Loucy (cell line): ENCODE measurements around the gene ZNF469.

Experiments
- H2AFZ ChIP-seq: fragments of 200-600 bp; sonication (generic); 2 replicates; pipeline ENCODE4 v1.6.0; 2016; ENCODE audit warnings: antibody characterized with exemption, mild to moderate bottlenecking, low read length, moderate library complexity
- H3F3A ChIP-seq: fragments of 200-600 bp; 2 replicates; pipeline ENCODE4 v1.6.0; 2016; ENCODE audit warnings: antibody characterized with exemption, low read depth, mild to moderate bottlenecking
- H3K27me3 ChIP-seq: fragments of 200-600 bp; sonication (generic); 2 replicates; pipeline ENCODE4 v1.6.1; 2014; ENCODE audit warnings: low read length, mild to moderate bottlenecking; ENCODE audit not compliant: insufficient read depth, poor library complexity, severe bottlenecking
- H3K36me3 ChIP-seq: fragments of 200-600 bp; sonication (generic); 2 replicates; pipeline ENCODE4 v1.6.1; 2016; ENCODE audit warnings: low read length; ENCODE audit not compliant: insufficient read depth
- H3K4me1 ChIP-seq: fragments of 200-600 bp; sonication (generic); 2 replicates; pipeline ENCODE4 v1.5.1; 2014; ENCODE audit warnings: low read length, mild to moderate bottlenecking; ENCODE audit not compliant: insufficient read depth, poor library complexity, severe bottlenecking
- H3K4me2 ChIP-seq: fragments of 200-600 bp; sonication (generic); 2 replicates; pipeline ENCODE4 v1.6.0; 2014; ENCODE audit warnings: antibody characterized with exemption, low read length, low read depth, mild to moderate bottlenecking; ENCODE audit not compliant: poor library complexity, severe bottlenecking
- H3K4me3 ChIP-seq: fragments of 200-600 bp; sonication (generic); 2 replicates; pipeline ENCODE4 v1.5.1; 2014; ENCODE audit warnings: low read length, mild to moderate bottlenecking, mixed read lengths; ENCODE audit not compliant: poor library complexity, severe bottlenecking
- H3K79me2 ChIP-seq: fragments of 200-600 bp; sonication (generic); 2 replicates; pipeline ENCODE4 v1.6.1; 2014; ENCODE audit warnings: low read length; ENCODE audit not compliant: insufficient read depth
- H3K9ac ChIP-seq: fragments of 200-600 bp; sonication (generic); 2 replicates; pipeline ENCODE4 v1.6.0; 2014; ENCODE audit warnings: mild to moderate bottlenecking, low read depth, low read length, moderate library complexity; ENCODE audit not compliant: poor library complexity, severe bottlenecking
- H3K9me2 ChIP-seq: fragments of 200-600 bp; sonication (generic); replicated peaks from 2 replicates; pipeline ENCODE4 v1.6.1; 2016; ENCODE audit warnings: low read depth, low read length, mixed read lengths
- H3K9me3 ChIP-seq: fragments of 200-600 bp; sonication (generic); 2 replicates; pipeline ENCODE4 v1.6.1; 2014; ENCODE audit warnings: mild to moderate bottlenecking, antibody characterized with exemption, low read length, low read depth; ENCODE audit not compliant: insufficient read depth
- H4K20me1 ChIP-seq: fragments of 200-600 bp; sonication (generic); 2 replicates; pipeline ENCODE4 v1.6.0; 2014; ENCODE audit warnings: antibody characterized with exemption, low read length, mild to moderate bottlenecking; ENCODE audit not compliant: insufficient read depth, poor library complexity, severe bottlenecking
- EZH2phosphoT487 ChIP-seq: fragments of 200-600 bp; IDR thresholded peaks from 2 replicates; pipeline ENCODE4 v1.6.1; 2018; ENCODE audit warnings: antibody characterized with exemption, mild to moderate bottlenecking, moderate library complexity, borderline replicate concordance
- TF ChIP-seq, protein P1 (sequence below): fragments of 200-600 bp; sonication (generic); conservative IDR thresholded peaks from 2 replicates; pipeline ENCODE4 v1.5.1; 2014; ENCODE audit warnings: mild to moderate bottlenecking, antibody characterized with exemption, low read length

Gene ZNF469

DNA sequence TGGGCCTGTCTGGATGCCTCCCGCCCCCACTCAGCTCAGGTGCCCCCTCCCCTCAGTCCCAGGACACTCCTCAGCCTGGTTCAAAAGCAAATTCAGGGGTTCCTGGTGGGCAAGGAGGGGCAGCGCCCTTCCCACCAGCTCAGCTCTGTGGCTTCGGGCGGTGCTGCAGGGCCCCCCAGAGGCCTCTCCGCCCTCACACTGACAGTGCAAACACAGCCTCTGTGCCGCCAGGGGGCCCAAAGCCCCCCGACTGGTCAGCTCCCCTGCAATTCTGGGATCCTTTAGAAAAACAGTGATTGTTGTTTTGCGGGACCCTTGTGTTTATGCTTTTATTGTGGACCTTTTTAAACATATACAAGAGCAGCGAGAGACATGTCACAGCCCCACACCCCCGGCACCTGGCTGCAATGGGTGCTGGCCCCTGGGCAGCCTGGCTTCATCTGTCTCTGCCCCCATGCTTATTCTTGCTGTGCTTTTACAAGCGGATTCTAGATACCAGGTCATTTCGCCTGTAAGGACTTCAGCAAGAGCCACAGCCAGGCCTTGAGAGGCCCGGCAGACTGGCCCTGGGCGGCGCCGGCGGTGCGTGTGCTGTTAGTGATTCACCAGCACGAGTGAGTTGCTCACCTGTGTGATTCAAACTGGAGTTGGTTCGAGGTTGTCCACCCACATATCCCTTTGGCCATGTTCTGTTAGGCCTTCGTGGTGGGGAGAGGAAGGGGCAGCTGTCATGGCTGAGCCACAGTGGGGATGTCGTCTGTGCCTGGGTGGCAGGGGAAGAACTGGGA, 21.2 kb downstream of the ZNF469 start:
- Histone ChIP-seq H3K4me3 (no peak overlapping the region), H3K27me3 (no peaks in the 10 kb centered on the region), H3K9me3 (no peaks in the 10 kb centered on the region), H3K4me2 (no peak overlapping the region), H4K20me1 (no peaks in the 10 kb centered on the region), H3K79me2 (no peaks in the 10 kb centered on the region), H3K9me2 (no peaks in the 10 kb centered on the region), H3K36me3 (no peaks in the 10 kb centered on the region), H2AFZ (no peak overlapping the region), H3K4me1 (no peaks in the 10 kb centered on the region), H3K9ac (no peak overlapping the region), H3F3A (no peaks in the 10 kb centered on the region)
- no peak for TF ChIP-seq EZH2phosphoT487
- TF ChIP-seq, protein P1, sequence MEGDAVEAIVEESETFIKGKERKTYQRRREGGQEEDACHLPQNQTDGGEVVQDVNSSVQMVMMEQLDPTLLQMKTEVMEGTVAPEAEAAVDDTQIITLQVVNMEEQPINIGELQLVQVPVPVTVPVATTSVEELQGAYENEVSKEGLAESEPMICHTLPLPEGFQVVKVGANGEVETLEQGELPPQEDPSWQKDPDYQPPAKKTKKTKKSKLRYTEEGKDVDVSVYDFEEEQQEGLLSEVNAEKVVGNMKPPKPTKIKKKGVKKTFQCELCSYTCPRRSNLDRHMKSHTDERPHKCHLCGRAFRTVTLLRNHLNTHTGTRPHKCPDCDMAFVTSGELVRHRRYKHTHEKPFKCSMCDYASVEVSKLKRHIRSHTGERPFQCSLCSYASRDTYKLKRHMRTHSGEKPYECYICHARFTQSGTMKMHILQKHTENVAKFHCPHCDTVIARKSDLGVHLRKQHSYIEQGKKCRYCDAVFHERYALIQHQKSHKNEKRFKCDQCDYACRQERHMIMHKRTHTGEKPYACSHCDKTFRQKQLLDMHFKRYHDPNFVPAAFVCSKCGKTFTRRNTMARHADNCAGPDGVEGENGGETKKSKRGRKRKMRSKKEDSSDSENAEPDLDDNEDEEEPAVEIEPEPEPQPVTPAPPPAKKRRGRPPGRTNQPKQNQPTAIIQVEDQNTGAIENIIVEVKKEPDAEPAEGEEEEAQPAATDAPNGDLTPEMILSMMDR: no peak

GRCh38 chr16:88404769-88405168, 22.0 kb downstream of the ZNF469 start:
- Histone ChIP-seq H3K9me2 (no peaks in the 10 kb centered on the region), H3K27me3 (no peaks in the 10 kb centered on the region), H3K4me1 (no peaks in the 10 kb centered on the region), H3K79me2 (no peaks in the 10 kb centered on the region), H3K4me3 (no peak overlapping the region), H3K36me3 (no peaks in the 10 kb centered on the region), H3F3A (no peaks in the 10 kb centered on the region), H3K4me2 (no peak overlapping the region), H3K9me3 (no peaks in the 10 kb centered on the region), H4K20me1 (no peaks in the 10 kb centered on the region), H3K9ac (no peak overlapping the region), H2AFZ (no peak overlapping the region)
- no peak for TF ChIP-seq EZH2phosphoT487
- TF ChIP-seq, protein P1: no peak

DNA sequence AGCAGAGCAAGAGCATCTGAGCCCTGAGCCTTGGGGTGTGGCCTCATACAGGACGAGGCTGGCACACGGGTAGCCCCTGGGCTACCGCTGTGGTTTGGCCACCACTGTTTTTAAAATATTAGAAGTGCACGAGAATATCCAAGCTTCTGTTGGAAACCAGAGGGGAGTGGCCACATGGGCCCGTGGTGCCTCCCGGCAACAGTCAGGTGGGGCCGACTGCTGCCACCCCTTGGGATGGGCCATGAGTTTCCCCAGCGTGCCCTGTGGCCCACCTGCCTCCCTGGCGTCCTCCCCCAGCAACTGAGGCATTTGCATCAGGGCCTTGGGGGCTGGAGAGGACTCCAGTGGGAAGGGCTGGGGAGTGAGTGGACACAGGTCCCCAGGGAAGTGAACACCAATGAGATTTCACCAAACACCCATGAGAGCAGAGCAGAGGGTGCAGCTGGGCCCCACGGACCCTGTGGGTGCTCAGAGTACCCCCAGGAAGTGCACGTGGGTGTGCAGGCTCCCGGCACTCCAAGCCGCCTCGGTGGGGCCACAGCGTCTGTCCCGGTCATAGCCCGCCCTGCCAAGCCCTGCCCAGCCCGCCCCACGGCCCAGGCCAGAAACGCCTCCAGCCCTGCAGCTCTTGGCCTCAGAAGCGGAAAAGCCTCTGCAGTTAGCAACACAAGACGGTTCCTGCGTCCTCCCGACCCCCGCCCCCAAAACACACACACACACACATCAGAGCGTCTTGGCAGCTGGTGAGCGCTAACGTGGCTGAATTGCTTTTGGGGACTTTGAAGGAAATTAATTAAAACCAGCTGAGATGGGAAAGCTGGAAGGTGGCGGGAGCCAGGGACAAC, 22.7 kb downstream of the ZNF469 start:
- no peaks in the 10 kb centered on the region for H3K36me3 ChIP-seq
- no peaks in the 10 kb centered on the region for H3F3A ChIP-seq
- H3K4me2 ChIP-seq: no peak overlapping the region
- H3K9ac ChIP-seq: no peak overlapping the region
- no peaks in the 10 kb centered on the region for H3K9me3 ChIP-seq
- H3K4me1 ChIP-seq: no peaks in the 10 kb centered on the region
- no peaks in the 10 kb centered on the region for H3K9me2 ChIP-seq
- no peak for TF ChIP-seq EZH2phosphoT487
- TF ChIP-seq, protein P1: no peak
- H3K79me2 ChIP-seq: no peaks in the 10 kb centered on the region
- H3K4me3 ChIP-seq: no peak overlapping the region
- no peaks in the 10 kb centered on the region for H3K27me3 ChIP-seq
- H2AFZ ChIP-seq: no peak overlapping the region
- H4K20me1 ChIP-seq: no peaks in the 10 kb centered on the region
